ENCODE data around the gene OMP. TPM values are rescaled to one million over a fixed set of nuclear protein-coding genes. Genes with fewer than 3 reads are reported as not detected.

The OMP gene
- total RNA-seq, 1 donor from 2014 or later = not detected

GRCh38 chr11:77126861-77127234 is 24.2 kb downstream of the OMP start:
- no peak for DNase-seq (ENCODE audit: low spot score)
- no peak overlapping the region for H3K27ac Mint-ChIP-seq
- H3K4me3 Mint-ChIP-seq (ENCODE audit: low read depth) = no peak overlapping the region
- H3K27me3 Mint-ChIP-seq (ENCODE audit: low read depth) = peaks cover 5% of the 10 kb centered on the region
- no peaks in the 10 kb centered on the region for H3K36me3 Mint-ChIP-seq (ENCODE audit: low read depth)
- H3K9me3 Mint-ChIP-seq = no peaks in the 10 kb centered on the region
- no peaks in the 10 kb centered on the region for H3K4me1 Mint-ChIP-seq (ENCODE audit: low read depth)
- intact Hi-C loops (cut with micrococcal nuclease) = loop anchor here (1.0 kb wide), 2 partner anchors 61 to 421 kb away; no protein-coding TSS in a partner anchor

- Mint-ChIP-seq H3K4me1 (ENCODE audit: low read depth) (no peaks in the 10 kb centered on the region), H3K27ac (no peak overlapping the region), H3K27me3 (ENCODE audit: low read depth) (peaks cover 5% of the 10 kb centered on the region), H3K36me3 (ENCODE audit: low read depth) (no peaks in the 10 kb centered on the region), H3K4me3 (ENCODE audit: low read depth) (peak overlapping the region; percentile 49), H3K9me3 (no peaks in the 10 kb centered on the region)
- DNase-seq (ENCODE audit: low spot score) = peak; percentile 31
- intact Hi-C loops (cut with micrococcal nuclease) = loop anchor here (1.0 kb wide), 2 partner anchors 61 to 421 kb away; no protein-coding TSS in a partner anchor
These were observed 24.7 kb downstream of the OMP start for GRCh38 chr11:77127235-77127911.

GRCh38 chr11:77127920-77128691 is 25.5 kb downstream of the OMP start, which contains the start of gene MYO7A:
TSS of gene MYO7A (plus strand) at chr11:77128246. CDS start at chr11:77130635, 2,389 bp downstream.
- Mint-ChIP-seq H3K4me1 (ENCODE audit: low read depth) (no peaks in the 10 kb centered on the region), H3K27ac (no peak within 1 kb of the TSS), H3K36me3 (ENCODE audit: low read depth) (no peaks in the 10 kb centered on the region), H3K27me3 (ENCODE audit: low read depth) (peaks cover 5% of the 10 kb centered on the region), H3K9me3 (no peaks in the 10 kb centered on the region), H3K4me3 (ENCODE audit: low read depth) (peak within 1 kb of the TSS; percentile 49)
- intact Hi-C loops (cut with micrococcal nuclease) = loop anchor here (1.0 kb wide), 2 partner anchors 60 to 420 kb away; no protein-coding TSS in a partner anchor
- DNase-seq (ENCODE audit: low spot score) = no peak

DNA sequence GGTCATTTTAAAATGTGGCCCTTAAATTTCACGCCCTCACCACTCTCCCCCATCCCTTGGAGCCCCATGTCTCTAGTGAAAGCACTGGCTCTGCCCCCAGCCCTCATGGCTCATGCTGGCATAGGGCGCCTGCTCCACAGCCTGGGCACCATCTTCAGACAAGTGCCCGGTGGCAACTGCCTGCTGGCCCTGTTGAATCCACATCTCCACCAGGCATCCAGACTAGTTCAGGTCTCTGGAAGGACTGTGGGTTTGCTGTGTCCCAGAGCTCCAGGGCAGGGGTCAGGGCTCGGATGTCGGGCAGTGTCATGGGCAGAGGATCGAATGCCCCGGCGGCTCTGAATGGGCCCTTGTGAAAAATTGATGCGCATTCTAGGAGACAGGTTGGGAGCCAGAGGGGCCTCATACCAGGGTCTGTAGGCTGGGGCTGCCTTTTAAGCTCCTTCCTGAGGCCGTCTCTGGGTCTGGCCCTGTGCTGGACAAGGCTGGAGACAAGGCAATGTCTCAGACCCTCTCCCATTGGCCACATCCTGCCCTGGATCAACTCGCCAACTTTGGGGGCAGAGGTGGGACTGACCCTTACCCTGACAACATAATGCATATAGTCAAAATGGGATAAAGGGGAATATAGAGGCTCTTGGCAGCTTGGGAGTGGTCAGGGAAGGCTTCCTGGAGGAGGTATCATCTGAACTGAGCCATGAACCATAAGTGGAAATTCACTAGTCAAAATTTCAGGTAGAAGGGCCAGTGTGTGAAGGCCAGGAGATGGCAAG is 26.6 kb downstream of the OMP start:
- Mint-ChIP-seq H3K4me1 (ENCODE audit: low read depth) (no peaks in the 10 kb centered on the region), H3K4me3 (ENCODE audit: low read depth) (no peak overlapping the region), H3K27me3 (ENCODE audit: low read depth) (peaks cover 5% of the 10 kb centered on the region), H3K36me3 (ENCODE audit: low read depth) (no peaks in the 10 kb centered on the region), H3K27ac (no peak overlapping the region), H3K9me3 (no peaks in the 10 kb centered on the region)
- no peak for DNase-seq (ENCODE audit: low spot score)
- intact Hi-C loops (cut with micrococcal nuclease) = no loop called here

GRCh38 chr11:77129842-77130756 is 27.5 kb downstream of the OMP start:
- intact Hi-C loops (cut with micrococcal nuclease) = no loop called here
- H3K36me3 Mint-ChIP-seq (ENCODE audit: low read depth) = no peaks in the 10 kb centered on the region
- no peak overlapping the region for H3K27ac Mint-ChIP-seq
- H3K9me3 Mint-ChIP-seq = no peaks in the 10 kb centered on the region
- no peaks in the 10 kb centered on the region for H3K4me1 Mint-ChIP-seq (ENCODE audit: low read depth)
- DNase-seq (ENCODE audit: low spot score) = no peak
- no peak overlapping the region for H3K4me3 Mint-ChIP-seq (ENCODE audit: low read depth)
- H3K27me3 Mint-ChIP-seq (ENCODE audit: low read depth) = peaks cover 5% of the 10 kb centered on the region

DNA sequence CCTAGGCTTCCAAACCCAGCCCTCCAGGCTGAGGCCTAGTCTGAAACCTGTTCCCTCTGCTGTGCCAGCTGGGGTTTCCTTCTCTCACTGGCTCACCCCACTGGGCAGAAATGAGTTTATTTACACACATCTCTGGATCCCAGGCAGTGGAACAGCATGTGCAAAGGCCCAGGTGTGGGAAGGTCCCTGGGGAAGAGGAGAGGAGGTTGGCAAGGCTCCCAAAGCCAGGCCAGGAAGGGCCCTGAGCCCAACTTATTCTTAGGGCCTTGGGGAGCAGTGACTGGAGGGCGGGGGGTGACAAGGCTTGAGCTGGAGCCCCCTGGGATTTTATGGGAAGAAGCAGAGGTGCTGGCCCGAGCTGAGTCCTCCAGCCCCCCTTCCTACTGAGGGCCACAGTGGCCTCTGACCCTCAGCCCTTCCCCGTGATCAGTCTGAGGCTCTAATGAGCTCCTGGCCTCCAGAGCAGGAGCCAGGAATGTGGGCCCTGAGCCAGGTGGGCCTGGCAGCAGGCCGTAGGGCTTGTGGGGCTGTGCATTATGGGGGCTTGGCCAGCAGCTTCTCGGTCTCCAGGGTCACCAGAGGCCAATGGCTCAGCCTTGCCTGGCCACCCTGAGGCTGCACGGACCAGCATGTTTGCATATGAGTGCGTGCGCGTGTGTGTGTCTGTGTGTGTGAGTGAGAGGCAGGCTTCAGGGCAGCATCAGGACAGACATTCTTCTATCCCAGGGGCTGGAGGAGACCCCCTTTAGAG is 28.3 kb downstream of the OMP start:
- no peaks in the 10 kb centered on the region for H3K9me3 Mint-ChIP-seq
- H3K4me1 Mint-ChIP-seq (ENCODE audit: low read depth) = peaks cover 4% of the 10 kb centered on the region
- peaks cover 5% of the 10 kb centered on the region for H3K27me3 Mint-ChIP-seq (ENCODE audit: low read depth)
- intact Hi-C loops (cut with micrococcal nuclease) = no loop called here
- no peak overlapping the region for H3K27ac Mint-ChIP-seq
- H3K36me3 Mint-ChIP-seq (ENCODE audit: low read depth) = no peaks in the 10 kb centered on the region
- no peak overlapping the region for H3K4me3 Mint-ChIP-seq (ENCODE audit: low read depth)
- no peak for DNase-seq (ENCODE audit: low spot score)

GRCh38 chr11:77131560-77131959 is 28.9 kb downstream of the OMP start:
- Mint-ChIP-seq H3K27ac (no peak overlapping the region), H3K4me1 (ENCODE audit: low read depth) (peaks cover 10% of the 10 kb centered on the region), H3K36me3 (ENCODE audit: low read depth) (no peaks in the 10 kb centered on the region), H3K9me3 (no peaks in the 10 kb centered on the region), H3K4me3 (ENCODE audit: low read depth) (no peak overlapping the region), H3K27me3 (ENCODE audit: low read depth) (peaks cover 5% of the 10 kb centered on the region)
- intact Hi-C loops (cut with micrococcal nuclease) = no loop called here
- no peak for DNase-seq (ENCODE audit: low spot score)

GRCh38 chr11:77135069-77135468 is 32.4 kb downstream of the OMP start:
- no peak overlapping the region for H3K4me3 Mint-ChIP-seq (ENCODE audit: low read depth)
- peaks cover 14% of the 10 kb centered on the region for H3K4me1 Mint-ChIP-seq (ENCODE audit: low read depth)
- peaks cover 15% of the 10 kb centered on the region for H3K27me3 Mint-ChIP-seq (ENCODE audit: low read depth)
- intact Hi-C loops (cut with micrococcal nuclease) = no loop called here
- H3K9me3 Mint-ChIP-seq = no peaks in the 10 kb centered on the region
- no peak for DNase-seq (ENCODE audit: low spot score)
- no peaks in the 10 kb centered on the region for H3K36me3 Mint-ChIP-seq (ENCODE audit: low read depth)
- no peak overlapping the region for H3K27ac Mint-ChIP-seq

GRCh38 chr11:77136074-77136473 is 33.4 kb downstream of the OMP start:
- H3K4me3 Mint-ChIP-seq (ENCODE audit: low read depth) = no peak overlapping the region
- intact Hi-C loops (cut with micrococcal nuclease) = loop anchor here (2.0 kb wide), 1 partner anchor 17 kb away; no protein-coding TSS in a partner anchor
- peaks cover 16% of the 10 kb centered on the region for H3K27me3 Mint-ChIP-seq (ENCODE audit: low read depth)
- no peak overlapping the region for H3K27ac Mint-ChIP-seq
- DNase-seq (ENCODE audit: low spot score) = no peak
- H3K9me3 Mint-ChIP-seq = no peaks in the 10 kb centered on the region
- H3K4me1 Mint-ChIP-seq (ENCODE audit: low read depth) = peaks cover 14% of the 10 kb centered on the region
- no peaks in the 10 kb centered on the region for H3K36me3 Mint-ChIP-seq (ENCODE audit: low read depth)

GRCh38 chr11:77136784-77137420 is 34.3 kb downstream of the OMP start:
- Mint-ChIP-seq H3K27ac (no peak overlapping the region), H3K9me3 (no peaks in the 10 kb centered on the region), H3K27me3 (ENCODE audit: low read depth) (peaks cover 16% of the 10 kb centered on the region), H3K36me3 (ENCODE audit: low read depth) (no peaks in the 10 kb centered on the region), H3K4me3 (ENCODE audit: low read depth) (no peak overlapping the region), H3K4me1 (ENCODE audit: low read depth) (peaks cover 19% of the 10 kb centered on the region)
- intact Hi-C loops (cut with micrococcal nuclease) = loop anchor here (2.0 kb wide), 1 partner anchor 16 kb away; no protein-coding TSS in a partner anchor
- no peak for DNase-seq (ENCODE audit: low spot score)

GRCh38 chr11:77137421-77137820 is 34.8 kb downstream of the OMP start:
- no peak for DNase-seq (ENCODE audit: low spot score)
- peaks cover 16% of the 10 kb centered on the region for H3K27me3 Mint-ChIP-seq (ENCODE audit: low read depth)
- H3K36me3 Mint-ChIP-seq (ENCODE audit: low read depth) = no peaks in the 10 kb centered on the region
- H3K4me3 Mint-ChIP-seq (ENCODE audit: low read depth) = no peak overlapping the region
- intact Hi-C loops (cut with micrococcal nuclease) = loop anchor here (2.0 kb wide), 1 partner anchor 15 kb away; no protein-coding TSS in a partner anchor
- no peaks in the 10 kb centered on the region for H3K9me3 Mint-ChIP-seq
- peaks cover 24% of the 10 kb centered on the region for H3K4me1 Mint-ChIP-seq (ENCODE audit: low read depth)
- H3K27ac Mint-ChIP-seq = no peak overlapping the region

Data from activated T-helper 2 cell treated with anti-CD3 and anti-CD28 coated beads, Interferon-gamma antibody, Interleukin-2, Interleukin-4, amounts not matched to agents 10 μg/mL and 5 μg/mL and 100 μg/mL, durations not matched to agents 14 hours and 24 hours and 36 hours (primary cell).